HL-60/S4 treated with phorbol 12-myristate 13-acetate at 8.2 ng/mL for 4 days and 3 days (cell line): ENCODE data around the gene PPCDC.

Experiments used
- in situ Hi-C: fragments of 300-500 bp; cut with MboI; formaldehyde crosslinking; loops from 2 replicates; pipeline ENCODE4 v1.15.0; 2022; ENCODE audit warnings: low sequenced_read_pairs

PPCDC gene

DNA sequence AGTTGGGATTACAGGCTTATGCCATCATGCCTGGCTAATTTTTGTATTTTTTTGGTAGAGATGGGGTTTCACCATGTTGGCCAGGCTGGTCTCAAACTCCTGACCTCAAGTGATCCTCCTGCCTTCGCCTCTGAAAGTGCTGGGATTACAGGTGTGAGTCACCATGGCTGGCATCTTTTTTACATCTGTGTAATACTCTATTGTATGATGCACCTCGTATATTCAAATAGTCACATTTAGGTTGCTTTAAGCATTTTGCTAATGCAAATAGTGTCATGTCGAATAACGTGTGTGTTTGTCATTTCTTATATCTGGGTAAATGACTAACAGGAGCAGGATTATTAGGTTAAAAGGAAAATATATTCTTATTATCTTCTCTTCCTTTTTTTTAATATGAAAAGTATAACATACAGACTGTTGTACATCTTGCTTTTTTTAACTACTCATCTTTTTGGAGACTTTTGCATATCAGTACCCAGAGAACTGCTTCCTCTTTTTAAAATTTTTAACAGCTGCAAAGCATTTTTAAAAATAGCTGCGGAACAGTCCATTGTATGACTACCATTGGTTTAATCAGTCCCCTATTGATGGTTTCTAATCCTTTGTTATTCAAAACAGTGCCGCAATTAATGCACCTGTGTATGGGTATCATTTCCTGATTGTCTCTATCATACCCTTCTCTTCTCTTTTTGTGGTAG, 14.6 kb upstream of the PPCDC start:
- in situ Hi-C loops, result no loop called here

DNA sequence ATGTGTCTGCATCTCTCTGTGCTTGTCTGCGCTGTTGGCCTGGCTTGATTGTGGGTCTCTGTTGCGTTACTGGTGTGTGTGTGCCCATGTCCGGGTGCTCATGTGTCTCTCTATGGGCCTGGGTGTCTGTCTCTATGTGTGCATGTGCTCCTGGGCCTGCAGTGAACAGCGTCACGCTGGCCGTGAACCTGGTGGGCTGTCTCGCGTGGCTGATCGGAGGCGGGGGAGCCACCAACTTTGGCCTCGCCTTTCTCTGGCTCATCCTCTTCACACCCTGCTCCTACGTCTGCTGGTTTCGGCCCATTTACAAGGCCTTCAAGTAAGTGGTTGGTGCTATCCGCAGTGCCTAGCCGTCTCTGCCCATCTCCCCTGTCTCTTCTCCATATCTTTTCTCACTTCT, 7.0 kb upstream of the PPCDC start:
- in situ Hi-C loops, result no loop called here

DNA sequence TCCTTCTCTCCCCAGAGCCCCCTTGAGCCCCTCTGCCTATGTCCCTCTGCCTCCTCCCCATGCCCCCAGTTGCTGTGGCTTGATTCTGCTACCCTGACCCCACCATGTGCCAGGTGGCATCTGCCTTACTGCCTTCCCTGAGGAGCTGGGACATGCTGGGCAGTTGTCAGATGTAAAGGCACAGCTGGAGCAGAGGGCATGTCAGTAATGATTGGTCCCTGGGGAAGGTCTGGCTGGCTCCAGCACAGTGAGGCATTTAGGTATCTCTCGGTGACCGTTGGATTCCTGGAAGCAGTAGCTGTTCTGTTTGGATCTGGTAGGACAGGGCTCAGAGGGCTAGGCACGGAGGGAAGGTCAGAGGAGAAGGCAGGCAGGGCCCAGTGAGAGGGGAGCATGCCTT, 3.5 kb upstream of the PPCDC start:
- in situ Hi-C loops, result no loop called here

DNA sequence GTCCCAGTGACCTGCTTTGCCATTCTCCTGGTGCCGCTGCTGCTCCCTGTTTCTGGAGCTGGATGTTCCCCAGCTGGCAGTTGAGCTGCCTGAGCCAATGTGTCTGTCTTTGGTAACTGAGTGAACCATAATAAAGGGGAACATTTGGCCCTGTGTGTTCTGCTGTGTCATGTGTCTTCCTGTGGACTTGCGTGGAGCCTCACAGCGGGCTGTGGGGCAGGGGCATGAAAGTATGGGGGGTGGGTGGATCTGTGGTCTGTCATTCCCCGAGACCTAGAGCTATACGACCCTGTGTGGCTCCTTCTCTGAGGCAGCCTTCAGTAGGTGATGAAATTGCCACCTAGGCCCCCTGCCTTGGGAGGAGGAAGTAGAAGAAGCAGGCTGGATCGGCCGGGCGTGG, 2.0 kb upstream of the PPCDC start:
- in situ Hi-C loops, result no loop called here

DNA sequence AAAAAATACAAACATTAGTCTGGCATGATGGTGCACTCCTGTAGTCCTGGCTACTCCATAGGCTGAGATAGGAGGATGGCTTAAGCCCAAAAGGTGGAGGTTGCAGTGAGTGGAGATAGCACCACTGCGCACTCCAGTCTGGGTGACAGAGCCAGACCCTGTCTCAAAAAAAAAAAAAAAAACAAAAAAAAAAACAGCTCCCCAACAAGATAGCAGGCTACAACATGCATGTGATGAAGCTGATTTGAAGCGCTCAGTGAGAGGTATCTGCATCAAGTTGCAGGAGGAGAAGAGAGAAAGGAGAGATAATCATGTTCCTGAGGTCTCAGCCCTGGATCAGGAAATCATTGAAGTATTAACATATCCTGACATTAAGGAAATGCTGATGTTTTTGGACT, 608 bp upstream of the PPCDC start:
- in situ Hi-C loops, result no loop called here

- in situ Hi-C loops, result no loop called here
These were observed 664 bp downstream of the PPCDC start for GRCh38 chr15:75023872-75024636.

GRCh38 chr15:75025107-75025506, 1.7 kb downstream of the PPCDC start:
- in situ Hi-C loops, result loop anchor here (5.0 kb wide), 1 partner anchor 177 kb away; the partner anchor contains the start of gene C15orf39

DNA sequence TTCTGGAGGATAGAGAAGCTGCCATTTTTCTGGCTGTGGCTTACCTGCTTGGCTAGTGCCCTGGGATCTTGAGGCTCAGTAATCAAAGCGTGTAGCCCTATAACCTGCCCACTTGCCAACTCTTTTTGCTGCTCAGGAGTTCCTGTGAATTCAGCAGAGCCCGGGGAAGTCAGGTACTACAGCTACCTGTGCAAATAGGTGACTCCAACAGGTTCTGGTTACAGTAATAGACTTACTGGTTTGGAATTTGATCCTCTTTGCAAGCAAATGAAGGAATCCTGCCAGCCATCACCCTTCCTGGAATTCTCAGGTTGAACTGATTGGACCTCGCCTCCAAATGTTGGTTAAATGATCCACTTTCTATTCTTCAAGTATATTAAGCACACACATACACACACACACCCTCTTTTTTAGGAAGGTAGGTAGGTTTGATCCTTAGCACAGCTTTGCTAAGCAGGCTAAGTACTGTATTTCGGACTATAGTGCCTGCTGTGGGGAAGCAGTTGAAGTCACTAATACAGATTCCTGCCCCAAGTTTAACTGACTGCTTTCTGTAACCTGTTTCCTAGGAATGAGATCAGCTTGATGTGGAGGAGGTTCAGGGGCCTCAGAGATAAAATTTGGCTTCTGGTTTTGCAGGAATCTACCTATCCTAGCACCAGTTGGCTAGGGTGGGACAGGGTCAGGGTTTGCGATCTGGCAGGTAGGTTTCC, 2.3 kb downstream of the PPCDC start:
- in situ Hi-C loops, result loop anchor here (5.0 kb wide), 1 partner anchor 177 kb away; the partner anchor contains the start of gene C15orf39

GRCh38 chr15:75027551-75027950, 4.2 kb downstream of the PPCDC start:
- in situ Hi-C loops, result loop anchor here (5.0 kb wide), 1 partner anchor 175 kb away; the partner anchor contains the start of gene C15orf39

GRCh38 chr15:75028991-75029377, 5.6 kb downstream of the PPCDC start:
- in situ Hi-C loops, result loop anchor here (5.0 kb wide), 1 partner anchor 173 kb away; the partner anchor contains the start of gene C15orf39

GRCh38 chr15:75029378-75030022, 6.1 kb downstream of the PPCDC start:
- in situ Hi-C loops, result loop anchor here (5.0 kb wide), 1 partner anchor 173 kb away; the partner anchor contains the start of gene C15orf39

DNA sequence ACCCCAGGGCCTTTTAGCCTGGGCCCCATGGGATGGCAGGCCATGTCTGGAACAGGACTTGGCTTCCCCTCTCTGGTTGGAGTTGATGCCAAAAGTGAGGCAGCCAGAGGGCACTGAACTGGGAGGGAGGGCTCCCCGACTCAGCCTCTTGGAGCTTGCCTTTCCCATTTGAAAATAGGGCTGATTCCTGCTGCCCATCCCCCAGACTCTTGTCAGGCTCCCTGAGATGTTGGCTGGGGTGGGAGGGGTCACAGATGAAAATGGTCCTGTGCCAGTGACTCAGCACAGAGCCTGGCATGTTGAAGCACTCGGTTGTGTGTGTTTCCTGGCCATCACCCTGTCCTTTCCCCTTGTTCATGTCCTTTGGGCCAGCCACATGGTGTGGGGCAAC, 6.6 kb downstream of the PPCDC start:
- in situ Hi-C loops, result no loop called here

DNA sequence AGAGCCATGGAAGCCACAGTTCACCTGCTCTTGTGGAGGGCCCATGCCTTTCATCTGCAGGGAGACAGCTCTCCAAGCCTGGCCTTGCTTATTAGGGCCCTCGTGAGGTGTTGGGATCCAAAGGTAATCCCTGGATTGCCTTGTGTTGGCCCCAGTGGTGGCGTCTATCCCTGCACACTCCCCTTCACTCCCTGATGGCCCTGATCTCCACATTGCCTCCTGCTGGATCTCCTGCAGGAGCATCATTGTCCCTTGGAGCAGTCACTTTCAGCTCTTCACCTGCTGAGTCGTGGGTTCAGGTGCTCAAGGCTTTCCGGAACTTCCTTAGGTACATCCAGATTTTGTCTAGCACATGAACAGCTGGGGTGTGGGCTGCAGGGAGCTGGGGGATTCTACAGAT, 7.0 kb downstream of the PPCDC start:
- in situ Hi-C loops, result no loop called here

GRCh38 chr15:75031848-75032247, 8.5 kb downstream of the PPCDC start:
- in situ Hi-C loops, result no loop called here

DNA sequence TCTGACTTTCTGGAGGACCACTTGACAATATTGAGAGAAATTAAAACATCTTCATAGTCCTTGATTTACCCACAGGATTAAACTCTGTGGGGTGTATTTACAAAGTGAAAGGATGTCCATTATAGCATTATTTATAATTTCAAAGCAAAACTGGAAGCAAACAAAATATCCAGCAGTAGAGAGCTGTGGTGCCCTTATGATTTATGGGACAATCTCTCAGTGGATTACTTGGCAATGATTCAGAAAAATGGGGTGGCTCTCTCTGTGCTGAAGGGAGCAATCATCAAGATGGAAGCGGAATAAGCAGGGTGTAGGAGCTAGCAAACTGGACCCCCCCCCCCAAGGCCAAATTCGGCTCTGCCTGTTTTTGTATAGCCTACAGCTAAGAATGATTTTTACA, 9.0 kb downstream of the PPCDC start:
- in situ Hi-C loops, result no loop called here

DNA sequence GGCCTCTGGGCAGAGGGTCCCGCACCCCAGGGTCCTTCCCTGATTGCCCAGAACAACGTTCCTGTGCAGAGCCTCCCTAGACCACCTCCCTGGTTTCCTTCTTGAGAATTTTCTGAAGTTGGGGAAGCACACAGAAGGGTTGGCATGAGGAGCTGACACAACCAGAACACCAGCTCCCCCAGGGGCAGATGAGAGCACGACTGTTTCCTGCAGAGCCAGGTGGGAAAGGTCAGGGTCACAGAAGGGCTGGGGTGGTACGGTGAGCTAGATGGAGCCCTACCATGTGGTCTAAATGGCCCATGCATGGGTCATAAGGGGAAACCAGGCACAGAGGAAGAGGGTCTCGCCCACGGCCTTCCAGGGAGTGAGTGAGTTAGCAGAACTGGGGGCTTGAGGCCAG, 10.4 kb downstream of the PPCDC start:
- in situ Hi-C loops, result no loop called here

DNA sequence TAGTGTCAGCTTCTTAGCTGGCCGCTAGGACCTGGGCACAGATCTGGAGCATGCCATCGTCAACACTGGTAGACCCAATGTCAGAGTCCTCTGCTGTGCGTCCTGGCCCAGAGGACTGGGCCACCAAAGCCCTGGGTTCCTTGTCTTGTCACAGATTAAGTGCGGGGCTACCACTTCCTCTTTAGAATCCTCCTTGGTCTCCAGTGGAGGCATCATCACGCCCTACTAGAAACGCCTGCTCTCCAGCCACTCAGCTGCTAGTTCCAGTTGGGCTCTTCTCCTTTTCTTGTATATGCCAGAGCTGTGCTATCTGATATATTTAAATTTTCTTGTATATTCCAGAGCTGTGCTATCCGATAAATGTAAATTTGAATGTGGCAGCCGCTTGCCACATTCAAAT, 11.2 kb downstream of the PPCDC start:
- in situ Hi-C loops, result no loop called here

DNA sequence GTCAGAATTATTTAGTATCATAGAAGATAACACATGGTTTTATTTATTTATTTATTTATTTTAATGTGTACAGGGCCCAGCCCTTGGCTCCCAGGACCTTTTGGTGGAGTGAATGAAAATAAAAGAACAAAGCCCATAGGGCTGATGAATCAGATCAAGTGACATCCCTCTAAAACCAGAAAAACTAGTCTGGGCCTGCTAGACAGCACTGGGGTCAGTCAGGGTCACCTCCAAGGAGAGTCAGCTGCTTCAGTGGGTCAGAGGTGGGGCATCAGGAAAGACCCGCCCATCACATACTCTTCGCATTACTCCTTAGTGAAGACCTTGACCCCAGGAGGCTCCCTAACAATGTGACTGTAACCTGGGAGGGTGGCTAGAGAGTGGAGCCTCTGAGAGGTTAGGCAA, 12.8 kb downstream of the PPCDC start:
- in situ Hi-C loops, result no loop called here

DNA sequence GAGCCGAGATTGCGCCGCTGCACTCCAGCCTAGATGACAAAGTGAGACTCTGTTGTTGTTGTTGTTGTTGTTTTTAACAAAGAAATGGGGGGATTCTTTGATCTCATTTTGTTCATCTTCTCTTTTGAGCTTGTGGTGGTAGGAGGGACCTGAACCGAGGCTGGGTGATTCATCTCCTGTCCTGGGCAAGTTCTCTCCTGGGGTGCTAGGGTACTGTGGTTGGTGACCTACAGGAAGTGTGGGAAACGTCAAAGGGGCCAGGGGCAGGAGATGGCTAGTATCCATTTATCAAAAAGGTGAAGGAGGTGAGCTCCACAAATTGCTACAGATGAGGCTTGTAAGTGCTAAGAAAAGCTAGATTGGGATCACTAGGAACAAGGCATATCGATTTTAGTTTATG, 14.3 kb downstream of the PPCDC start:
- in situ Hi-C loops, result no loop called here

DNA sequence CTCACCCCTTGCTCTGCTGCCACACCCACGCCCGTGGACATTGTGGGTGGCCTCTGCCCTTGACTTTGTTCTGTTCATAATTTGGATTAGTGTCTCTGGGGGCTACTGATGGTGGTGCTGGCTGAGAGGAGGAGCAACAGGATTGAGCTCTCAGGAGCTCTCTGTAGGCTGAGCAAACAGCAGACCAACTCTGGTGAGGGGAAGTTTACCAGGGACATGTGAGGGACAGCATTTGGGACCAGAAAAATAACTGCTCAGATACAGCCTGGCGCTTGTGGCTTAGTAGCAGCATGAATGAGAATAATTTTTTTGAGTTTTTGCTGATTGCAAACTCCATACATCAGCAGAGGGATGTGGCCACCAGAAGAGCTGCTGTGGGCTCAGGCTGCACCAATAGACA, 14.8 kb downstream of the PPCDC start:
- in situ Hi-C loops, result no loop called here
